H1 (cell line): Measurements from ENCODE around the gene AGFG2. TPM values are rescaled to one million over a fixed set of nuclear protein-coding genes. Genes with fewer than 3 reads are reported as not detected.

ENCODE experiments used
- BCL11A ChIP-seq, 2 experiments: IDR thresholded peaks; one replicate each; pipeline ENCODE4 v1.6.1; 2011; ENCODE audit warnings: low read depth in 2 of 2, low read length in 2 of 2, mild to moderate bottlenecking in 2 of 2
- BRCA1 ChIP-seq: IDR thresholded peaks from 2 replicates; pipeline ENCODE4 v1.6.1; 2012; ENCODE audit warnings: low read depth, low read length, improper control_type of control experiment
- CREB1 ChIP-seq: IDR thresholded peaks from 2 replicates; pipeline ENCODE4 v1.6.1; 2012; ENCODE audit warnings: inconsistent platforms
- EGR1 ChIP-seq: IDR thresholded peaks from 2 replicates; pipeline ENCODE4 v1.6.1; 2011; ENCODE audit warnings: low read depth, low read length, borderline replicate concordance
- EZH2 ChIP-seq: fragments of 200-600 bp; sonication (generic); IDR thresholded peaks from 2 replicates; pipeline ENCODE4 v1.7.1; 2012; ENCODE audit warnings: low read depth, mild to moderate bottlenecking, moderate library complexity, low read length, inconsistent platforms; ENCODE audit not compliant: severe bottlenecking
- GABPA ChIP-seq: IDR thresholded peaks from 2 replicates; pipeline ENCODE4 v1.6.1; 2011; ENCODE audit warnings: mild to moderate bottlenecking, low read length, moderate library complexity, borderline replicate concordance; ENCODE audit not compliant: insufficient read depth
- GTF2F1 ChIP-seq: IDR thresholded peaks from 2 replicates; pipeline ENCODE4 v1.6.1; 2012; ENCODE audit warnings: low read depth, low read length, improper control_type of control experiment, borderline replicate concordance
- HDAC6 ChIP-seq: IDR thresholded peaks from one replicate; pipeline ENCODE4 v1.7.1; 2012; ENCODE audit warnings: low read depth, mild to moderate bottlenecking, inconsistent platforms, low read length, moderate library complexity
- KDM1A ChIP-seq: fragments of 200-600, 300-600 bp; sonication (generic); IDR thresholded peaks from 2 replicates; pipeline ENCODE4 v1.7.1; 2016; ENCODE audit warnings: mild to moderate bottlenecking, low read length, borderline replicate concordance
- MAFK ChIP-seq: IDR thresholded peaks from 2 replicates; pipeline ENCODE4 v1.6.1; 2012; ENCODE audit warnings: low read depth, mild to moderate bottlenecking, improper control_type of control experiment, low read length
- NANOG ChIP-seq: IDR thresholded peaks from 2 replicates; pipeline ENCODE4 v1.6.1; 2011; ENCODE audit warnings: low read length, low read depth, mild to moderate bottlenecking, inconsistent platforms; ENCODE audit not compliant: insufficient read depth, poor library complexity, severe bottlenecking
- POU5F1 ChIP-seq: IDR thresholded peaks from 2 replicates; pipeline ENCODE4 v1.6.1; 2011; ENCODE audit warnings: low read depth, mild to moderate bottlenecking, low read length, moderate library complexity
- RBBP5 ChIP-seq: IDR thresholded peaks from 2 replicates; pipeline ENCODE4 v1.7.1; 2012; ENCODE audit warnings: low read depth, mild to moderate bottlenecking, inconsistent platforms, low read length, moderate library complexity, borderline replicate concordance
- RNF2 ChIP-seq: fragments of 200-900, 300-1000 bp; sonication (generic); IDR thresholded peaks from 2 replicates; pipeline ENCODE4 v1.7.1; 2016; ENCODE audit warnings: borderline replicate concordance, low read depth, mild to moderate bottlenecking, antibody characterized with exemption, low read length; ENCODE audit not compliant: poor library complexity, severe bottlenecking; ENCODE audit errors: missing control alignments
- SAP30 ChIP-seq: fragments of 300-600 bp; sonication (generic); IDR thresholded peaks from 2 replicates; pipeline ENCODE4 v1.7.1; 2012; ENCODE audit warnings: low read length, moderate library complexity, mild to moderate bottlenecking, inconsistent platforms; ENCODE audit not compliant: insufficient read depth, insufficient replicate concordance
- SP4 ChIP-seq: IDR thresholded peaks from 2 replicates; pipeline ENCODE4 v1.6.1; 2012; ENCODE audit warnings: low read length, inconsistent platforms
- SRF ChIP-seq: IDR thresholded peaks from 2 replicates; pipeline ENCODE4 v1.6.1; 2011; ENCODE audit warnings: mild to moderate bottlenecking, low read depth, low read length, moderate library complexity
- polyA plus RNA-seq, 7 experiments: library from polyadenylated mRNA; depleted of rRNA in 3 of 7; stranded (reverse) in 5 of 7; unstranded in 2 of 7; fragments of >200 nt in 5 of 7; fragments of 200-250 nt in 2 of 7; gene quantifications; 1 replicate in 5 of 7; 2 replicates in 1 of 7; 4 replicates in 1 of 7; pipeline versions ENCODE4 v1.2.1 to v1.2.3, GENCODE V29; 2011 to 2013; ENCODE audit warnings: missing spikeins in 2 of 7, mixed read lengths in 2 of 7
- total RNA-seq: library from RNA; stranded (reverse); fragmentation: NEBNext Ultra II Directional; extraction: Animal tissue kit (Norgen Biotek cat#: 25700); gene quantifications from 2 replicates; pipeline ENCODE4 v1.2.1, GENCODE V29; 2021
- TF ChIP-seq, protein P1 (sequence below): IDR thresholded peaks from 2 replicates; pipeline ENCODE4 v1.6.1; 2011; ENCODE audit warnings: low read depth, mild to moderate bottlenecking, low read length; ENCODE audit not compliant: insufficient read depth
- TF ChIP-seq, protein P2 (sequence below): IDR thresholded peaks from 2 replicates; pipeline ENCODE4 v1.6.1; 2011; ENCODE audit warnings: low read length, improper control_type of control experiment
- TF ChIP-seq, protein P3 (sequence below): IDR thresholded peaks from 2 replicates; pipeline ENCODE4 v1.6.1; 2012; ENCODE audit warnings: inconsistent platforms

Gene AGFG2
- total and polyA plus RNA-seq, 2 of the 8 experiments (the other 6 are each of a cell fraction or from before 2014, with no cell fraction given): 7.6 to 11.2 TPM

DNA sequence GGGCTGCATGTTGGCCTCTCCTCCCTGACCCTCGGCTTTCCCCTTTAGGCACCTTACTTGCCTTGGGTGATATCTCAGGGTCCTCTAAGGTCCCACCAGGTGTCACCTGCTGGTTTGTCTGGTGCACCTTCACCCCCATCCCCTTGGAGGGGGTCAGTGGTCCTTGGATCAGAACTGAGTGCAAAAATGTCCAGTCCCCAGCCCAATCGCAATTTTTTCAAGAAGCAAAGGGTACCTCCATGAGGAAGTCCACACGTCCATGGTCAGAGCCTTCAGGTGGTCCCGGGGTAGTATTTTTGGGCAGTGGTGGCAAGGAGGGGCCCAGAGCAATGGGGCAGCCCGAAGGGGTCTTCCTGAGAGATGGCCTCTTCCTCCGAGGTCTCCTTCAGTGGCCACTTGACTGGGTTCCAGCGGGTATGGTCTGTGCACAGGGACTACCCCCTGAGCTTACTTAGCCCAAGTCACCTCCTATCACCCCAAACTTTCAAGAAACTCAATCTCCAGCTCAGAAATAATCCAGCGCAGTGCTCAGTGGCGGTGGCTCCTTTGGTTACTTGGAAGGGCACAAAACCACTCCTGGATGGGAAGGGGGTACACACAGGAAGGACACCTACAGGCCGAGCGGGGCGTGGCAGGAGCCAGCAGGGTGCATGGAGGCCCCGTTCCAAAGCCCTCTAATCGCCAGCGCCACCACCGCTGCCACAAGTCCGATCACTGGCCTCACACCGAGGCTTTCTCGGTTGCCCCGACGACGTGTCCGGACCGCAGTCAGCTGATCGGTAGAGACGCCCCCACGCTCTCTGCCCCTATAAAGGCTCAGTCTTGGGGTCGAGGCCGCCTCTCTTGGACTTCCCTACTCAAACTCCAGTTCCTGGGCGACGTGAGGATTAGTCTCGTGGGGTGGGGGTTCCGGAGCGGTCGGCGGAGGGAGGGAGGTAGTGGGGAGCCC is 30.2 kb downstream of the AGFG2 start (continued):
- TF ChIP-seq, protein P1, sequence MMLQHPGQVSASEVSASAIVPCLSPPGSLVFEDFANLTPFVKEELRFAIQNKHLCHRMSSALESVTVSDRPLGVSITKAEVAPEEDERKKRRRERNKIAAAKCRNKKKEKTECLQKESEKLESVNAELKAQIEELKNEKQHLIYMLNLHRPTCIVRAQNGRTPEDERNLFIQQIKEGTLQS: 0 out of 2 replicates have a peak, but pooled peaks have one; percentile 4
- TF ChIP-seq CREB1: peak; percentile 37; the same call in 1 of the 2 replicates
- TF ChIP-seq EGR1: no peak
- peak; percentile 27; the same call in 1 of the 2 replicates for TF ChIP-seq GTF2F1
- no peak for TF ChIP-seq BCL11A (IDR thresholded peaks at IDR 0.05; ENCODE audit: low read depth in 2 of 2, low read length in 2 of 2)
- no peak for TF ChIP-seq POU5F1
- TF ChIP-seq EZH2: no peak
- no peak for TF ChIP-seq RBBP5
- TF ChIP-seq NANOG: no peak
- no peak for TF ChIP-seq SRF
- peak; percentile 46; the same call in 1 of the 2 replicates for TF ChIP-seq GABPA
- TF ChIP-seq, protein P2, sequence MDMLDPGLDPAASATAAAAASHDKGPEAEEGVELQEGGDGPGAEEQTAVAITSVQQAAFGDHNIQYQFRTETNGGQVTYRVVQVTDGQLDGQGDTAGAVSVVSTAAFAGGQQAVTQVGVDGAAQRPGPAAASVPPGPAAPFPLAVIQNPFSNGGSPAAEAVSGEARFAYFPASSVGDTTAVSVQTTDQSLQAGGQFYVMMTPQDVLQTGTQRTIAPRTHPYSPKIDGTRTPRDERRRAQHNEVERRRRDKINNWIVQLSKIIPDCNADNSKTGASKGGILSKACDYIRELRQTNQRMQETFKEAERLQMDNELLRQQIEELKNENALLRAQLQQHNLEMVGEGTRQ: peak; percentile 57
- TF ChIP-seq RNF2: no peak
- TF ChIP-seq HDAC6: no peak
- TF ChIP-seq KDM1A: no peak
- TF ChIP-seq BRCA1: no peak
- TF ChIP-seq MAFK: no peak
- peak; percentile 77 for TF ChIP-seq SAP30
- TF ChIP-seq, protein P3, sequence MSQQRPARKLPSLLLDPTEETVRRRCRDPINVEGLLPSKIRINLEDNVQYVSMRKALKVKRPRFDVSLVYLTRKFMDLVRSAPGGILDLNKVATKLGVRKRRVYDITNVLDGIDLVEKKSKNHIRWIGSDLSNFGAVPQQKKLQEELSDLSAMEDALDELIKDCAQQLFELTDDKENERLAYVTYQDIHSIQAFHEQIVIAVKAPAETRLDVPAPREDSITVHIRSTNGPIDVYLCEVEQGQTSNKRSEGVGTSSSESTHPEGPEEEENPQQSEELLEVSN: peak; percentile 33
- TF ChIP-seq SP4: no peak
